CD4-positive, alpha-beta T cell (primary cell): ENCODE results near the gene C4orf50. TPM values are rescaled to one million over a fixed set of nuclear protein-coding genes. Genes with fewer than 3 reads are reported as not detected.
"Not testable (repeated sequence)": the region's sequence is repeated elsewhere in the genome, so short reads cannot be mapped to it uniquely, and the experiment has no call there.

Experiments used
- ATAC-seq: fragments of 200-7000 bp; cut with Tn5 transposase; one replicate; pipeline ENCODE4 v1.10.0; 2022; ENCODE audit warnings: mild to moderate bottlenecking; ENCODE audit not compliant: poor library complexity
- CTCF ChIA-PET: fragments of 350-600 bp; sonication (Branson Sonifier 250); formaldehyde crosslinking; loops from one replicate; lab custom pipeline; 2021; ENCODE audit warnings: antibody characterized with exemption, inconsistent platforms; lab: Charles Lee
- POLR2A ChIA-PET: fragments of 350-600 bp; sonication (Branson Sonifier 250); formaldehyde crosslinking; loops from one replicate; lab custom pipeline; 2021; ENCODE audit warnings: antibody characterized with exemption, inconsistent platforms; lab: Charles Lee
- DNase-seq, 14 experiments: peaks; one replicate each; pipeline ENCODE4 v3.0.0-alpha.2; 2013 to 2020; ENCODE audit warnings: mixed read lengths in 2 of 14
- H3K27ac ChIP-seq, 2 donors: one replicate each; pipeline versions ENCODE4 v1.5.1 to v1.7.0; 2013; ENCODE audit warnings: low read length in 2 of 2, low read depth in 1 of 2, mild to moderate bottlenecking in 1 of 2
- H3K27me3 ChIP-seq, 2 experiments: 1 replicate in 1 of 2; 2 replicates in 1 of 2; pipeline versions ENCODE4 v1.6.1 to v1.7.0; 2013; ENCODE audit warnings: low read length in 2 of 2, control low read depth in 1 of 2, mild to moderate bottlenecking in 1 of 2, moderate library complexity in 1 of 2; ENCODE audit not compliant: insufficient read depth in 2 of 2, control insufficient read depth in 1 of 2
- H3K36me3 ChIP-seq: one replicate; pipeline ENCODE4 v1.6.1; 2013; ENCODE audit warnings: low read length, control low read depth; ENCODE audit not compliant: insufficient read depth
- H3K4me1 ChIP-seq: one replicate; pipeline ENCODE4 v1.6.1; 2013; ENCODE audit warnings: low read length, control low read depth; ENCODE audit not compliant: insufficient read depth
- H3K4me3 ChIP-seq: one replicate; pipeline ENCODE4 v1.5.1; 2013; ENCODE audit warnings: mild to moderate bottlenecking, low read length, moderate library complexity
- H3K9me3 ChIP-seq, 2 experiments: 1 replicate in 1 of 2; 2 replicates in 1 of 2; pipeline versions ENCODE4 v1.6.1 to v1.7.0; 2013; ENCODE audit warnings: low read length in 2 of 2, mild to moderate bottlenecking in 2 of 2, control low read depth in 1 of 2, moderate library complexity in 1 of 2; ENCODE audit not compliant: control insufficient read depth in 1 of 2, insufficient read depth in 1 of 2
- H3K27ac Mint-ChIP-seq: one replicate; pipeline ENCODE4 v1.8.0; 2020; ENCODE audit warnings: mixed read lengths
- H3K27me3 Mint-ChIP-seq: one replicate; pipeline ENCODE4 v1.8.0; 2021; ENCODE audit warnings: mixed read lengths
- H3K36me3 Mint-ChIP-seq: one replicate; pipeline ENCODE4 v1.8.0; 2021; ENCODE audit warnings: low read depth, mixed read lengths
- H3K4me1 Mint-ChIP-seq: one replicate; pipeline ENCODE4 v1.8.0; 2021; ENCODE audit warnings: low read depth, mixed read lengths
- H3K4me3 Mint-ChIP-seq: one replicate; pipeline ENCODE4 v1.8.0; 2020; ENCODE audit warnings: mild to moderate bottlenecking, mixed read lengths
- H3K9me3 Mint-ChIP-seq: one replicate; pipeline ENCODE4 v1.8.0; 2020; ENCODE audit warnings: mixed read lengths
- intact Hi-C, 2 experiments: fragments of 100-400 bp; cut with DNase I in 1 of 2; cut with micrococcal nuclease in 1 of 2; formaldehyde crosslinking; loops; one replicate each; pipeline versions ENCODE4 v1.15.1 to v1.9.0; 2023 to 2025; cut with DNase I, micrococcal nuclease
- total RNA-seq, 174 experiments: library from RNA in 2 of 174; stranded (reverse) in 2 of 174; gene quantifications; one replicate each; pipeline ENCODE4 v1.2.3 and lab custom pipeline; 2021 to 2026
- TF ChIP-seq, protein P1 (sequence below): fragments of 200-600 bp; IDR thresholded peaks from one replicate; pipeline ENCODE4 v1.8.0; 2022; ENCODE audit warnings: antibody characterized with exemption, mild to moderate bottlenecking

The C4orf50 gene
- total RNA-seq, 2 experiments from 2014 or later: 0.16 to 0.20 TPM

DNA sequence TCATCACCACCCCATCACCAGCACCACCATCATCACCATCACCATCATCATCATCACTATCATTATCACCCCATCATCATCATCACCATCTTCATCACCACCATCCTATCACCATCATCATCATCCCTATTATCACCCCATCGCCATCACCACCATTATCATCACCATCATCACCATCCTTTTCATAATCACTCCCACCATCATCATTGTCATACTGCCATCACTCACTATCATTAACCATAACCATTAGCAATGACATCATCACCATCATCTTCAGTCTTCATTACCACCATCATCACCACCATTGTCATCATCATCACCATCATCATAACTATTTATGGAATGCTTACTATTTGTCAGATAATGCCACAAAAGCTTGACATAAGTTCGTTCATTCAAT is 161.0 kb downstream of the C4orf50 start:
- Mint-ChIP-seq H3K4me3 (no peak overlapping the region), H3K27me3 (no peaks in the 10 kb centered on the region), H3K36me3 (no peaks in the 10 kb centered on the region), H3K9me3 (no peaks in the 10 kb centered on the region), H3K4me1 (no peaks in the 10 kb centered on the region), H3K27ac (no peak overlapping the region)
- H3K9me3 ChIP-seq: peaks cover 0 to 20% of the 10 kb centered on the region in 2 experiments
- DNase-seq (no peak), ATAC-seq (no peak)
- intact Hi-C loops: no loop called here
- ChIA-PET POLR2A (no interaction called here), CTCF (no interaction called here)
- H3K27me3 ChIP-seq: peaks cover 0 to 3% of the 10 kb centered on the region in 2 experiments
- H3K27ac ChIP-seq: no peak overlapping the region
- TF ChIP-seq, protein P1, sequence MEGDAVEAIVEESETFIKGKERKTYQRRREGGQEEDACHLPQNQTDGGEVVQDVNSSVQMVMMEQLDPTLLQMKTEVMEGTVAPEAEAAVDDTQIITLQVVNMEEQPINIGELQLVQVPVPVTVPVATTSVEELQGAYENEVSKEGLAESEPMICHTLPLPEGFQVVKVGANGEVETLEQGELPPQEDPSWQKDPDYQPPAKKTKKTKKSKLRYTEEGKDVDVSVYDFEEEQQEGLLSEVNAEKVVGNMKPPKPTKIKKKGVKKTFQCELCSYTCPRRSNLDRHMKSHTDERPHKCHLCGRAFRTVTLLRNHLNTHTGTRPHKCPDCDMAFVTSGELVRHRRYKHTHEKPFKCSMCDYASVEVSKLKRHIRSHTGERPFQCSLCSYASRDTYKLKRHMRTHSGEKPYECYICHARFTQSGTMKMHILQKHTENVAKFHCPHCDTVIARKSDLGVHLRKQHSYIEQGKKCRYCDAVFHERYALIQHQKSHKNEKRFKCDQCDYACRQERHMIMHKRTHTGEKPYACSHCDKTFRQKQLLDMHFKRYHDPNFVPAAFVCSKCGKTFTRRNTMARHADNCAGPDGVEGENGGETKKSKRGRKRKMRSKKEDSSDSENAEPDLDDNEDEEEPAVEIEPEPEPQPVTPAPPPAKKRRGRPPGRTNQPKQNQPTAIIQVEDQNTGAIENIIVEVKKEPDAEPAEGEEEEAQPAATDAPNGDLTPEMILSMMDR: no peak
- no peaks in the 10 kb centered on the region for H3K36me3 ChIP-seq
- no peaks in the 10 kb centered on the region for H3K4me1 ChIP-seq
- no peak overlapping the region for H3K4me3 ChIP-seq

DNA sequence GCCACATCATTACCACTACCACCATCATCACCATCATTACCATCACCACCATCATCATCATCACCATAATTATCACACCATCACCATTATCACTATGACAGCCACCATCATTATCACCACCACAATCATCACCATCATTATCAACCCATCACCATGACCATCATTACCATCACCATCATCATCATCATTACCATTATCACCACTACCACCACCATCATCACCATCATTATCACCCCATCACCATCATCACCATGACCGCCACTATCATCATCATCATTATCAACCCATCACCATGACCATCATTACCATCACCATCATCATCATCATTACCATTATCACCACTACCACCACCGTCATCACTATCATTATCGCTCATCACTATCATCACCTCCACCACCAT is 161.9 kb downstream of the C4orf50 start:
- ATAC-seq, H3K27me3 Mint-ChIP-seq, H3K4me3 ChIP-seq, H3K36me3 ChIP-seq, H3K27me3 ChIP-seq, DNase-seq, H3K4me3 Mint-ChIP-seq, POLR2A ChIA-PET, H3K4me1 ChIP-seq, CTCF ChIA-PET, H3K9me3 Mint-ChIP-seq, H3K4me1 Mint-ChIP-seq, H3K27ac Mint-ChIP-seq, H3K27ac ChIP-seq, H3K36me3 Mint-ChIP-seq, intact Hi-C loops: not testable (repeated sequence)
- peaks cover 0 to 16% of the 10 kb centered on the region in 2 experiments for H3K9me3 ChIP-seq

DNA sequence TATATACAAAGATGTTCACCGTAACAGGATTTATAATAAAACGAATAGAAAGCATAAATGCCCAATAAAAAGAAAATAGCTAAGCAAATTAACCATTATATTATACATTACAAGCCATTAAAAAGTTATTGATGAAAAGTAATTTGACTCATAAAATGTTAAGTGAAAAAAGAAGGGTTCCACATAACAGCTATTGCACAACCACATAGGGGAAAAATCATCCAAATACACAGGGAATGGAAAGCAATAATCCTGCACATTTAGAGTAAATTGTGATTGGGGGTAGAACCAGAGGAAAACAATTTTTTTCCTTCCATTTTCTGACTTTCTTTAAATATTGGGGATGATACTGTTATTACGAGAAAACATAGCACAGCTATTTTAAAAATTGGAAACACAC is 163.3 kb downstream of the C4orf50 start:
- no peaks in the 10 kb centered on the region for H3K36me3 ChIP-seq
- Mint-ChIP-seq H3K4me1 (no peaks in the 10 kb centered on the region), H3K4me3 (no peak overlapping the region), H3K27ac (no peak overlapping the region), H3K9me3 (no peaks in the 10 kb centered on the region), H3K36me3 (no peaks in the 10 kb centered on the region), H3K27me3 (peaks cover 2% of the 10 kb centered on the region)
- H3K4me3 ChIP-seq: no peak overlapping the region
- H3K27ac ChIP-seq: no peak overlapping the region
- ChIA-PET CTCF (no interaction called here), POLR2A (no interaction called here)
- H3K27me3 ChIP-seq: peaks cover 0 to 3% of the 10 kb centered on the region in 2 experiments
- peaks cover 0 to 12% of the 10 kb centered on the region in 2 experiments for H3K9me3 ChIP-seq
- H3K4me1 ChIP-seq: no peaks in the 10 kb centered on the region
- TF ChIP-seq, protein P1: no peak
- intact Hi-C loops: no loop called here
- DNase-seq (no peak), ATAC-seq (no peak)

DNA sequence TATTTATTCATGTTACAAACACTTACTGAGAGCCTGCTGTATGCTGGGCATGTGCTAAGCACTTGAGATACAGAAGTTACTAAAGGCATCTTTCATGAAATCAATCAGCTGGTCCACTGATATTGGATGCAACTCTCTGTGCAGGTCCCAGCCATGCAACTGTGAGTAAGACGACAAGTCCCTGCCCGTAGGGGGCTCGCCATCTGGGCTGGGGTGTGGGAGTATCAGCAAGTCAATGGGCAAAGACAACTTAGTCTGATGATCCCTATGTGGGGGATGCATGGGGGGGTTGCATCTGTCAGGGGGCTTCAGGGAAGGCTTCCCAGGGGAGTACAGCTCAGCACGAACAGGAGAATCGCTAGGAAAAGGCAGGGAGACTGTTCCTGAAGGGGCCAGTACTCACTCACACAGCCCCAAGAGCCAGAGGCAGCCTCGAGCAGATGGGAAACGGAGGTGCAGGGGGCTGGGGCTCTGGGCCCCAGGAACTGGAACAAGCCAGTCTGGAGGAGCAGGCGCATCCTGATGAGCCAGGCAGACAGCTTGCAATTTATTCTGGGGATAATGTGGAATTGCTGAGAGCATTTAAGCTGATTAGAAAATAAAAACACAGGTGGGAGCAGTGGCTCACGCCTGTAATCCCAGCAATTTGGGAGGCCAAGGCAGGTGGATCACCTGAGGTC is 165.6 kb downstream of the C4orf50 start:
- TF ChIP-seq, protein P1: no peak
- Histone ChIP-seq H3K27ac (no peak overlapping the region), H3K4me3 (no peak overlapping the region), H3K27me3 (peaks cover 0 to 3% of the 10 kb centered on the region in 2 experiments), H3K36me3 (no peaks in the 10 kb centered on the region), H3K9me3 (no peaks in the 10 kb centered on the region), H3K4me1 (no peaks in the 10 kb centered on the region)
- intact Hi-C loops: no loop called here
- ATAC-seq: no peak
- peaks cover 7% of the 10 kb centered on the region for H3K27me3 Mint-ChIP-seq
- no peak overlapping the region for H3K27ac Mint-ChIP-seq
- H3K4me3 Mint-ChIP-seq: no peak overlapping the region
- H3K36me3 Mint-ChIP-seq: no peaks in the 10 kb centered on the region
- no peak for DNase-seq
- H3K4me1 Mint-ChIP-seq: no peaks in the 10 kb centered on the region
- ChIA-PET CTCF (no interaction called here), POLR2A (no interaction called here)
- H3K9me3 Mint-ChIP-seq: no peaks in the 10 kb centered on the region
